ENCODE measurements around the gene ENOX1.

Gene ENOX1

GRCh38 chr13:43363156-43363953 is 423.4 kb downstream of the ENOX1 start:
- TF ChIP-seq, protein P1, sequence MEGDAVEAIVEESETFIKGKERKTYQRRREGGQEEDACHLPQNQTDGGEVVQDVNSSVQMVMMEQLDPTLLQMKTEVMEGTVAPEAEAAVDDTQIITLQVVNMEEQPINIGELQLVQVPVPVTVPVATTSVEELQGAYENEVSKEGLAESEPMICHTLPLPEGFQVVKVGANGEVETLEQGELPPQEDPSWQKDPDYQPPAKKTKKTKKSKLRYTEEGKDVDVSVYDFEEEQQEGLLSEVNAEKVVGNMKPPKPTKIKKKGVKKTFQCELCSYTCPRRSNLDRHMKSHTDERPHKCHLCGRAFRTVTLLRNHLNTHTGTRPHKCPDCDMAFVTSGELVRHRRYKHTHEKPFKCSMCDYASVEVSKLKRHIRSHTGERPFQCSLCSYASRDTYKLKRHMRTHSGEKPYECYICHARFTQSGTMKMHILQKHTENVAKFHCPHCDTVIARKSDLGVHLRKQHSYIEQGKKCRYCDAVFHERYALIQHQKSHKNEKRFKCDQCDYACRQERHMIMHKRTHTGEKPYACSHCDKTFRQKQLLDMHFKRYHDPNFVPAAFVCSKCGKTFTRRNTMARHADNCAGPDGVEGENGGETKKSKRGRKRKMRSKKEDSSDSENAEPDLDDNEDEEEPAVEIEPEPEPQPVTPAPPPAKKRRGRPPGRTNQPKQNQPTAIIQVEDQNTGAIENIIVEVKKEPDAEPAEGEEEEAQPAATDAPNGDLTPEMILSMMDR (IDR thresholded peaks at IDR 0.05), result no peak

DNA sequence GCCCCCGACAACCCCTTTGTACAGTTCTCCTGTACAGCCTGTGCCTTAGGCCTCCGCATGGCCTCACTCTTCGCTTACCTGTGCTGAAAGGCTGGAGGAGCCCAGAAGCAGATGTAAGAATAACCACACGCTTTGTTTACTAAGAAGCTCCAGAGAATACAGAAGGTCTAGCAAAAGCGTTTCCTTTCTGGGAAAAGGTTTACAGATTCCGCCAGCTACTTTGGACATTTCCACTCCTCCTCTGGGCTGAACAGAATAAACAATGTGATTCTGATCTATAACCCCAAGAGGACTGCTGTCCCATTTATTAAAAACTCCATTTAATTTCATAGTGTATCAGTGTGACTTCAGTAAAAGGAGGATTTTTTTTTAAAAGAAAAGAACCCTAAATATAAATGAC is 424.2 kb downstream of the ENOX1 start:
- TF ChIP-seq, protein P1 (IDR thresholded peaks at IDR 0.05), result no peak

GRCh38 chr13:43360892-43361610 is 425.7 kb downstream of the ENOX1 start:
- TF ChIP-seq, protein P1 (IDR thresholded peaks at IDR 0.05), result no peak

- TF ChIP-seq, protein P1 (IDR thresholded peaks at IDR 0.05), result no peak
These were observed 426.6 kb downstream of the ENOX1 start for GRCh38 chr13:43360171-43360570.

GRCh38 chr13:43359536-43359935 is 427.2 kb downstream of the ENOX1 start:
- TF ChIP-seq, protein P1 (IDR thresholded peaks at IDR 0.05), result no peak

DNA sequence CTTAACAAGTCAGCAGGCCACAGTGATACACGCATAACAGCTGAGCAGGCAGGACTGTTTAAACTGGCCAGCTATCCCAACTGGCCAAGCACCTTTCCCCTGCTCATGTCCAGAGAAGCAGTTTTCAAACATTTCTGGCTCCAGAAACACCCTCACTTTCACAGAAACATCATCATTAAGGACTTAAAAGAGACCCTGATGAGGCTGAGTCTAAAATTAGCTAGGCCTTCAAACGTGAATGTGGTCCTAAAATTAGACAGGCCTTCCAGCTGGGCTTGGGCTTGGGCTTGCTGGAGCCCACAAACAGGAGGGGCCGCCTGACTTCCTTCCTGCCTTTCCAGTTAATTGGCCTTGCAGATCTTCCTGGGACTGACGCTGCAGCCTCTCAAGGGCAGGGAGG is 429.2 kb downstream of the ENOX1 start:
- TF ChIP-seq, protein P1 (IDR thresholded peaks at IDR 0.05), result no peak

GRCh38 chr13:43356567-43356966 is 430.2 kb downstream of the ENOX1 start:
- TF ChIP-seq, protein P1 (IDR thresholded peaks at IDR 0.05), result no peak

All from LNCAP (cell line).